Fibroblast of gingiva (primary cell): ENCODE results near the gene SV2B.

Experiments used
- DNase-seq: peaks from one replicate; pipeline ENCODE4 v3.0.0-alpha.2; 2011; ENCODE audit warnings: low read depth

SV2B gene

GRCh38 chr15:91136386-91136923, 36.4 kb downstream of the SV2B start:
- no peak for DNase-seq

- no peak for DNase-seq
Observed at GRCh38 chr15:91140601-91141000, 40.5 kb downstream of the SV2B start.

GRCh38 chr15:91141097-91141496, 41.0 kb downstream of the SV2B start:
- no peak for DNase-seq

GRCh38 chr15:91142106-91142744, 42.2 kb downstream of the SV2B start:
- no peak for DNase-seq

- no peak for DNase-seq
Observed at GRCh38 chr15:91142946-91143345, 42.9 kb downstream of the SV2B start.

GRCh38 chr15:91146728-91147127, 46.7 kb downstream of the SV2B start:
- DNase-seq = no peak

- no peak for DNase-seq
Observed at GRCh38 chr15:91148243-91148642, 48.2 kb downstream of the SV2B start.

- DNase-seq = no peak
Observed at GRCh38 chr15:91150502-91151160, 50.6 kb downstream of the SV2B start.

GRCh38 chr15:91151781-91152563, 51.9 kb downstream of the SV2B start:
- DNase-seq = no peak

- DNase-seq = no peak
Observed at GRCh38 chr15:91152896-91153581, 53.0 kb downstream of the SV2B start.

GRCh38 chr15:91153954-91154353, 53.9 kb downstream of the SV2B start:
- no peak for DNase-seq

- DNase-seq = no peak
Observed at GRCh38 chr15:91156175-91156726, 56.2 kb downstream of the SV2B start.

- no peak for DNase-seq
Observed at GRCh38 chr15:91158415-91159394, 58.6 kb downstream of the SV2B start.

GRCh38 chr15:91165850-91166249, 65.8 kb downstream of the SV2B start:
- no peak for DNase-seq

- DNase-seq = no peak
Observed at GRCh38 chr15:91168457-91168856, 68.4 kb downstream of the SV2B start.

GRCh38 chr15:91171334-91171733, 71.3 kb downstream of the SV2B start:
- no peak for DNase-seq

- DNase-seq = no peak
Observed at GRCh38 chr15:91182101-91182500, 82.0 kb downstream of the SV2B start.

GRCh38 chr15:91183596-91183995, 83.5 kb downstream of the SV2B start:
- no peak for DNase-seq

- no peak for DNase-seq
Observed at GRCh38 chr15:91184441-91184840, 84.4 kb downstream of the SV2B start.

GRCh38 chr15:91186904-91187656, 87.0 kb downstream of the SV2B start:
- no peak for DNase-seq
